Stimulated activated CD8-positive, alpha-beta memory T cell treated with anti-CD3 and anti-CD28 coated beads, Interleukin-4, amount 100 ng/mL, for 48 hours (primary cell): ENCODE data around the gene TSPOAP1.

Experiments
- DNase-seq: peaks from one replicate; pipeline ENCODE4 v3.0.0-alpha.2; 2020

The TSPOAP1 gene

GRCh38 chr17:58338841-58339754 is 10.5 kb upstream of the TSPOAP1 start:
- peak; percentile 92 for DNase-seq

GRCh38 chr17:58338454-58338840 is 9.9 kb upstream of the TSPOAP1 start:
- DNase-seq: no peak

- peak; percentile 94 for DNase-seq
Measured at GRCh38 chr17:58337600-58338453, 9.2 kb upstream of the TSPOAP1 start.

DNA sequence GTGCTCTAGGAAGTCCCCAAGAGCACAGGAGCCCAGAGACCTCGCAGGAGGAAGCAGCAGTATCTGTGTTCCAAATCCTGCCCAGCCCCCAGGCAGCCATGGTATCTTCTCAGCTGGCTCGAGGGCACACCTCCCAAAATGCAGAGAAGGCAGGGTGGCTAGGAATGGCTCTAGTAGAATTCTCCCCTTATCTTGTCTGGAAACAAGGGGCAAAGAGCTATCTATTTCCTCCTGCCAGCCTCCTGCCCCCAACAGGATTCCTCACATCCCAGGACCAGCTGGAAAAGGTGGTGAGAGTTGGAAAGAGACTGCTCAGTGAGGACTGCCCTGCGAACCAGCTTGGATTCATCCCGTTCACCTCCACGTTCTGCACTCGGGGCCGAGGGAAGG is 8.6 kb upstream of the TSPOAP1 start:
- peak; percentile 70 for DNase-seq

DNA sequence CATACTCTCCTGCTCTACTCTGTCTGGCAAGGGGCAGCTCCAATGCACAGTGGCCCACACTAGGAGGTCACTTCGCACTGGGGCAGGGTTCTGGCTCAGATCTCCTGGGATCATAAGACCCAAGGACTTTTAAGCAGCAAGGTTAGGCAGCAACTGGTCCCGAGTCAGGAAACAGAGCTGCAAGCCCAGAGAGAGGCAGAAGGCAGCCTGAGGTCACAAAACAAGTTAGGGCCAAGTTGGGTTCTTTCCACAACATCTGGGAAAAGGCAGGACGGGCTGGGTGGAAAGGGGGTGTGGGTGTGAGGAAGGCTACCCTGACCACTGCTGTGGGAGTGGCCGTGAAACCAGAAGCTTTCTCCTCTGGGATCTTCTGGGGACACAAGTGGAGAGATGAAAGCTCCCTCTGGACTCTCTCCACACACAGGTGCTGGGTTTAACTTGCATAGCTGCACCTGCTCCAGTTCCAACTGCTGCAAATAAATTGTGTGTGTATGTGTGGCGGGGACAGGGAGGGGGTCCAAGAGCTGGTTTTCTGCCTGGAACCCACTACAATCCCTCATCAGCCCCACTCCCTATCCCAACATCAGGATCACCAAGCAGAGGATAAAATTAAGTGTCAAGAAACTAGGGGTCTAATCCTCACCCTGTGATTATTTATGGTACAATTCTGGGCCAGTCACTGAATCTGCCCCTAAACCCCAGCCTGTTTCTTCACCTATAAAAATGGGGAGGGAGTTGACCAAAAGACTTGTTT is 8.0 kb upstream of the TSPOAP1 start:
- peak; percentile 67 for DNase-seq

DNA sequence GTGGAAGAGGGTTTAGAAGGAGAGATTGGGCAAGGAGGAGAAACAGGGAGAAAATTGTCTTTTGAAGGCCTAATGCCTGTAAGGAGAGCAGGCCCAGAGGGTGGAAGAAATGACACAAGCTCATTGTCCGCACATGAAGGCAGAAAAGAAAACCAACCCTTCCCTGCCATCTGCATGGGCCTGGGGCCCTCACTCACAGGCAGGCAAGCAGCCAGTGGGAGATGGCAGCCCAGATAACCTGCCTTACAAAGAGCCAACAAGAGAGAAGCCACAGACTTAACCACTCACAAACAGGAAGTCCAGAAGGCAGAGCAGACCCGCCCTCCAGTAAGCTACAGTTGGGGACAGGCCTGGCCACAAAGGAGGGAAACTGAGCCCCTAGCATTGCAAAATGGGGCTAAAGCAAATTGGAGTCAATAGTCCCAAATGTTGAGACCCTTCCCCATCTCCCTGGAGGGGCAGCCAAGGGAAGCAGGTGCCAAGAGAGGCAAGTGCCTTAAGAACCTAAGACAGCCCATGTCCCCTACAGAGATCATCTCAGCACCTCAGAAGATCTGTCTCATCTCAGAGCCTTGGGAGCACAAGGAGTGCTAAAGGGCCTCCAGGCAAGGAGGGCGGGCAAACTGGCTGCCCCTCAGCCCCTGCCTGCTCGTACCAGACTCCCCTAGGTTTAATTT is 7.3 kb upstream of the TSPOAP1 start:
- peak; percentile 85 for DNase-seq

DNA sequence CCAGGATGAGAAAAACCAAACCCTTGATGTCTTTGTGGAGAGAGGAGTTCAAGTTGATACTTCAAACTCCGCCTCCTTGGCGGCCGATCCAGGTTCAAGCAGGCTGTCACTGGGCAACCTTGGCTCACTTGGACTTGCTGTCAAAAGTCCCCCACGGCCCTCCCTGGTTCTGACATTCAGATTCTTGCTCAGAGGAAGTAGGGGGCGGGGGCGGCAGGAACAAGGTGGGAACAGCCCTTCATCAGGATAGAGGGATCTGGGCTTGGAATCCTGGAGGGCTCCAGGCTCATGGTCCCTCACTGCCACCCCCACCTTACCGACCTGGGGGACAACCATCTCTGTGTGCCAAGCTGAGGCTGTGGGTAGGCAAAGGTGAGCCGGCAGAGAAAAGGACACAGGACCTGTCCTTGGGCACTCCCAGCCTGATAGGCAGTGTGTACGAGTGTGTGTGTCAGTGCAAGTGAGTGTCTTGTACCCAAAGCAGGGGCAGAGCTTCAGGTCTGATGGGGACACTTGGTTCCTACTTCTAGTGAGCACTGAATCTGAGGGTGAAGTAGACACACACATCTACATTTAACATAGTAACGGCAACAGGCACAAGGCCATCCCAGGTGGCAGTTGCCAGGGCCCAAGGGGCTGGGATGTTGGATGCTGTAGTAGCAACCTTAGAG is 6.6 kb upstream of the TSPOAP1 start:
- peak; percentile 81 for DNase-seq

DNA sequence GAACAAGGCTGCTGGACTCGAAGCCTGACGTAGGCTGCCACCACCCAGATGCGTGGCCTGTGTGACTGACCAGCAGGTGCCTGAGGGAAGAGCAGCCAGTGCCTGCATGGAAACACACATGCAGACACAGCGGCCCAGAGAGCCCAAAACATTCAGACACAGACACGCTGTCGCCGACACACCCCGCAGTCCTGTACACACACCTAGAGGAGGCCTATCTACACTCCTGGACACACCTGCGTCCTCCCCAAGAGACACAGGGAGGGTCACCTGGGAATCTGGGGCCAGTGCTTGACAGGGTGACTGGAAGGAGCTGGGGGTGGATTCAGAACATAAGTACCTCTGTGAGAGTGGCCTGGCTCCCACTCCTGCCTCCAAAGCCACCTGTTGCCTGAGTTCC is 6.1 kb upstream of the TSPOAP1 start:
- DNase-seq: no peak

DNA sequence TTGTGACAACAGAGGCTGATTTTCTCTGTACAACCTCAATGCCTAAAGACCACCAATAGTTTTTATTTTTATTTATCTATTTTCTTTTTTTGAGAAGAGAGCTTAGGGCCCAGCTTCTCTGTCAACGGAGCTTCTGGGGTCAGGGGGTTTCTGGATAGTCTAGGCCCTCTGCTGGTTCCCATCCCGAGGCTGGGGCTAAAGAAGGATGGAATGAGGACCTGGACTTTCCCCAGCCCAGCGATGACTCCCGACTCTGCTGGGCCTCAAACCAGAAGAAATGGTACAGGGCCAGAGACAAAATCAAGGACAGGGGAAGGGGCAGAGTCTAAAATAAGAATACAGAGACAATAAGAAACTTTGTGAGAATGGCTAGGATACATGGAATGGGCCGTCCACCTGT is 5.7 kb upstream of the TSPOAP1 start:
- peak; percentile 44 for DNase-seq

DNA sequence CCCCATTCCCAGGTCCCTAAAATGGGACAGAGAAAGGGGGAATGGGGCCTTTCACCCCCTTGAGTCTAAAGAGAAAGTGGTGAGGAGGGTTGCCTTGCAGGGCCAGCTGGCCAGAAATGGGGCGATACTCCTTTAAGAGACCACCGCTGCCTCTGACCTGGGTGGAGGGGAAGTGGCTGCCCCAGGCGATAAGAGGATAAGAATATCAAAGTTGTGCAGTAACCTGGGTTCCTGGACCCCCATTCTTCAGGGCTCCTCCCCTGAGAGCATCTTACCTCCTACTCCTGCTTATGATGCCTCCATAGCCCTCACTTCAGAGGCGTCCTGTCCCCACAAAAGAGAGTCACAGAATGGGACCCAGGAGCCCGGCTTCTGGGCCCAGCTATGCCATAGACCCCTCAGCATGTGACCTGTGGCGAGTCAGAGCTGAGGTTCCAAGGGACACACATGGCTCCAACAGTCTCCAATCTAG is 5.2 kb upstream of the TSPOAP1 start:
- DNase-seq: peak; percentile 71

- peak; percentile 88 for DNase-seq
Measured at GRCh38 chr17:58332778-58333735, 4.5 kb upstream of the TSPOAP1 start.

- DNase-seq: peak; percentile 94
Measured at GRCh38 chr17:58331815-58332777, 3.5 kb upstream of the TSPOAP1 start.

DNA sequence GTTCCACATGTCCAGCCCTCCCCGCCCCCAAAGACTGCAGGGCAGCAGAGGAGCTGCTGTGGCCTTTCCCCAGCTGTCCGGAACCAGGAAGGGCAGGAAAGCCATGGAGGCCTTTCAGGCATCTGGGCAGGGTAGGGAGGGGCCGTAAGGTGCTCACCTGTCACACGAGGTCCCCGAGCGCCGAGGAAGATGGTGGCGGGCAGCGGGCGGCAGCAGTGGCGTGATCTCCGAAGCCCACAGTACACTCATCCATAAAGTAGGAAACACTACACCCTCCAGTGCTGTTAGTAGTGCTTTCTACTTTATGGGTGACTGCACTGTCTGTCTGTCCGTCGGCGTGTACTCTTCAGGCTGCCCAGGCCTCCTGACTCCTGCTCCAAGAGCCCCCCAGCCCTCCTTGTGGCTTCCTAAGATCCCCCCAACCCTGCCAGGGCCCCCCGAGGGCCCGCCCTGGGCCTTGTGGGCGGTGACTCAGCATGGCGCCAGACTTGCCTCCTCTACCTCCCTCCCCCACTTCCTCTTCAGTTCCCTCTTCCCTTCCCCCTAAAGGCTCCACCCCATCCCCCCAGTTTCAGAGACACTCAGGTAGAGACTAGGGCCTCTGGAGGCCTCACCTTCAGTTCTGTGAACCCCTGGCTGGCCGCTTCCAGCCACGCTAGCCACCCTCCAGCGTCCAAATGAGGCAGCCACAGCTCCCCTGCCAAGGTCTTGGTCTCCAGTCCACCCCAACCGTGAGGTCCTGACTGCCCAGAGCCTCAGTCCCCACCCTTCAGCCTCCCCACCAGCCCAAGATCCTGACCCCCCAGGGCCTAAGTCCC is 2.6 kb upstream of the TSPOAP1 start:
- DNase-seq: peak; percentile 86

GRCh38 chr17:58330538-58330996 is 2.0 kb upstream of the TSPOAP1 start:
- DNase-seq: peak; percentile 72

- peak; percentile 75 for DNase-seq
Measured at GRCh38 chr17:58329810-58330537, 1.4 kb upstream of the TSPOAP1 start.

- peak; percentile 94 for DNase-seq
Measured at GRCh38 chr17:58329035-58329809, 627 bp upstream of the TSPOAP1 start.
